ENCODE results near the gene GLYR1.

Gene GLYR1

DNA sequence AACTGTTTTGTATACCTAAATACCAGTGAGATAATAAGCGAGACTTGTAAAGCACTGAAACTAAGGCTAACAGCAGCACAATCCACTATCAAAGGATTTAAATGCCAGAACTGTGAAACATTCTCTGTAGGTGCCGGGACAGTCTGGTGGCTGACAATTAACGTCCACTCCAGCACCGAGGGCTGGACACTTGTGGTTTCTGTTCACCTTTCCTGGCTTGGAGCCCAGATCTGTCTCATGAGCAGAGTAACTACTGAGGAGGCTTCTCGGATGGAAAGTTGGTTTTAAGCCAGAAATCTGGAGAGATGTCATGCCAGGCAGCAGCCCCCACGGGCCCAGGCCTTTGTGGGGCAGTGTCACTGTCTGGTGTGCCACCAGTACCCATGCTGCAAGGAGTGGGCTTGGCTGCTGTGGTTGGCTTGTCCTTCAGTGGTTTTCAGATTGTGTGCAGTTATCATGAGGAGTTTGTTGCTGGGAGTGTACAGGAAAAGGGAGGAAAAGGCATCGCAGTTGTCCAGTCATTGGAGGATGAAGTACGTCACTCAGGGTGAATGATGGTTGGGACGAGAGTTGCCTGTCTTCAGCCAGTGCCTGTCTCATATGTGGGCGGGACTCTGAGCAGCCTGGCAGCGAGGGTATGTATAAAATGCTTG is 35.7 kb upstream of the GLYR1 start:
- no peak overlapping the region for H4K91ac ChIP-seq (ENCODE audit: low read length)
- no peak overlapping the region for H2BK5ac ChIP-seq (ENCODE audit: low read depth, low read length, poor library complexity, severe bottlenecking)
- peak; percentile 43 for DNase-seq
- no peaks in the 10 kb centered on the region for H3K9me3 ChIP-seq (ENCODE audit: control insufficient read depth, low read length)
- no peak overlapping the region for H3K23ac ChIP-seq (ENCODE audit: low read length in 2 of 2)
- H3K4me3 ChIP-seq (ENCODE audit: insufficient read depth in 1 of 2, low read depth in 1 of 2, low read length in 2 of 2) = no peak overlapping the region
- H2AFZ ChIP-seq (ENCODE audit: low read depth, low read length) = no peak overlapping the region
- H2AK5ac ChIP-seq (ENCODE audit: low read length, severe bottlenecking) = no peak overlapping the region
- H3K4me2 ChIP-seq (ENCODE audit: low read length, poor library complexity, severe bottlenecking) = peak overlapping the region; percentile 21
- H3K4ac ChIP-seq (ENCODE audit: low read depth in 1 of 2, low read length in 2 of 2) = no peak overlapping the region
- peaks cover 84 to 99% of the 10 kb centered on the region in 2 experiments for H3K36me3 ChIP-seq (ENCODE audit: control insufficient read depth in 1 of 2, insufficient read depth in 2 of 2, low read depth in 1 of 2, low read length in 2 of 2)
- peaks cover 44% of the 10 kb centered on the region for H3K79me1 ChIP-seq (replicated peaks; ENCODE audit: low read length, poor library complexity, severe bottlenecking)
- no peak overlapping the region for H2BK12ac ChIP-seq (ENCODE audit: low read length in 2 of 2)
- H3K14ac ChIP-seq (ENCODE audit: low read length in 2 of 2) = no peak overlapping the region
- no peak overlapping the region for H2BK120ac ChIP-seq (ENCODE audit: low read depth, low read length)
- H3K4me1 ChIP-seq (ENCODE audit: control insufficient read depth, insufficient read depth, low read depth, low read length) = peaks cover 17% of the 10 kb centered on the region
- H3K9ac ChIP-seq (ENCODE audit: low read length) = no peak overlapping the region
- no peak overlapping the region for H3K18ac ChIP-seq (ENCODE audit: low read depth in 1 of 2, low read length in 2 of 2)
- H3K27me3 ChIP-seq (ENCODE audit: control insufficient read depth in 1 of 2, insufficient read depth in 1 of 2, low read length in 2 of 2) = no peaks in the 10 kb centered on the region
- no peak overlapping the region for H4K8ac ChIP-seq (ENCODE audit: low read length)
- H2BK15ac ChIP-seq (ENCODE audit: low read depth, poor library complexity, severe bottlenecking) = no peak overlapping the region
- H3K27ac ChIP-seq (ENCODE audit: low read length, poor library complexity, severe bottlenecking) = peak overlapping the region; percentile 55
- 86% methylated on average over 11 of the region's 11 CpGs for WGBS

DNA sequence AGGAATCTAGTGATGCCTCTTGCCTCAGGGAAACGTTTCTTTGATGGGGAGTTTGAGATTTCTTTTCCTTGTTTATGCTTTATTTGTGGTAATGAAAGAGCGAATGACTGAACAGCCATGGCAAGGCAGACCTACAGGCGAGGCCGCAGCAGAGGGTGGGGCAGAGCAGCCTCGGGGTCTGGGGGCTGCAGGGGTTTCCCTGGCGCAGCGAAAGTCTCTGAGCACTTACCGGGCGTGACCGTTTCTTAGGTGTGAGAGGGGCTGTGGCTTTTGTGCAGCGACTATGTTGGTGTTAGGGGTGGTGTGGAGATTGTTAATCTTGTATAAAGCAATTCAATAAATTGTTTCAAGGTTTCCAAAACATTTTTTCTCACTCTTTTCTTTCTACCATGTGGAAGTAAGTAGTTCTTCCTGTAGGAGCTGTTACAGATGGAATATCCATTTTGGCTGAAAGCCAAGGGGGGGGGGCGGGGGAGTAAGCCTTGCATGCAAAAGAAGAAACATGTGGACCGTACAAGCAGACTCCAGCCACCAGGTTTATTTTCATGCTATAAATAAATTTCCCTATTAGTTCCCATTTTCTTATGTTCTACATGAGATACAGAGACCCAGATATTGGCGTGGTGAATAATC is 35.0 kb upstream of the GLYR1 start:
- no peaks in the 10 kb centered on the region for H3K9me3 ChIP-seq (ENCODE audit: control insufficient read depth, low read length)
- H2BK120ac ChIP-seq (ENCODE audit: low read depth, low read length) = no peak overlapping the region
- no peak overlapping the region for H2BK15ac ChIP-seq (ENCODE audit: low read depth, poor library complexity, severe bottlenecking)
- H3K18ac ChIP-seq (ENCODE audit: low read depth in 1 of 2, low read length in 2 of 2) = no peak overlapping the region
- no peak overlapping the region for H2BK12ac ChIP-seq (ENCODE audit: low read length in 2 of 2)
- H3K4me2 ChIP-seq (ENCODE audit: low read length, poor library complexity, severe bottlenecking) = no peak overlapping the region
- no peak overlapping the region for H4K8ac ChIP-seq (ENCODE audit: low read length)
- H3K79me1 ChIP-seq (replicated peaks; ENCODE audit: low read length, poor library complexity, severe bottlenecking) = peaks cover 46% of the 10 kb centered on the region
- no peak overlapping the region for H3K9ac ChIP-seq (ENCODE audit: low read length)
- peaks cover 82 to 99% of the 10 kb centered on the region in 2 experiments for H3K36me3 ChIP-seq (ENCODE audit: control insufficient read depth in 1 of 2, insufficient read depth in 2 of 2, low read depth in 1 of 2, low read length in 2 of 2)
- no peaks in the 10 kb centered on the region for H3K27me3 ChIP-seq (ENCODE audit: control insufficient read depth in 1 of 2, insufficient read depth in 1 of 2, low read length in 2 of 2)
- no peak overlapping the region for H3K14ac ChIP-seq (ENCODE audit: low read length in 2 of 2)
- no peak overlapping the region for H2AFZ ChIP-seq (ENCODE audit: low read depth, low read length)
- H3K4ac ChIP-seq (ENCODE audit: low read depth in 1 of 2, low read length in 2 of 2) = no peak overlapping the region
- peak overlapping the region; percentile 21 for H2AK5ac ChIP-seq (ENCODE audit: low read length, severe bottlenecking)
- peak overlapping the region; percentile 55 for H3K27ac ChIP-seq (ENCODE audit: low read length, poor library complexity, severe bottlenecking)
- 83% methylated on average over 8 of the region's 14 CpGs for WGBS
- no peak overlapping the region for H3K23ac ChIP-seq (ENCODE audit: low read length in 2 of 2)
- DNase-seq = peak; percentile 33
- no peak overlapping the region for H3K4me3 ChIP-seq (ENCODE audit: insufficient read depth in 1 of 2, low read depth in 1 of 2, low read length in 2 of 2)
- peaks cover 17% of the 10 kb centered on the region for H3K4me1 ChIP-seq (ENCODE audit: control insufficient read depth, insufficient read depth, low read depth, low read length)
- no peak overlapping the region for H2BK5ac ChIP-seq (ENCODE audit: low read depth, low read length, poor library complexity, severe bottlenecking)
- H4K91ac ChIP-seq (ENCODE audit: low read length) = no peak overlapping the region

DNA sequence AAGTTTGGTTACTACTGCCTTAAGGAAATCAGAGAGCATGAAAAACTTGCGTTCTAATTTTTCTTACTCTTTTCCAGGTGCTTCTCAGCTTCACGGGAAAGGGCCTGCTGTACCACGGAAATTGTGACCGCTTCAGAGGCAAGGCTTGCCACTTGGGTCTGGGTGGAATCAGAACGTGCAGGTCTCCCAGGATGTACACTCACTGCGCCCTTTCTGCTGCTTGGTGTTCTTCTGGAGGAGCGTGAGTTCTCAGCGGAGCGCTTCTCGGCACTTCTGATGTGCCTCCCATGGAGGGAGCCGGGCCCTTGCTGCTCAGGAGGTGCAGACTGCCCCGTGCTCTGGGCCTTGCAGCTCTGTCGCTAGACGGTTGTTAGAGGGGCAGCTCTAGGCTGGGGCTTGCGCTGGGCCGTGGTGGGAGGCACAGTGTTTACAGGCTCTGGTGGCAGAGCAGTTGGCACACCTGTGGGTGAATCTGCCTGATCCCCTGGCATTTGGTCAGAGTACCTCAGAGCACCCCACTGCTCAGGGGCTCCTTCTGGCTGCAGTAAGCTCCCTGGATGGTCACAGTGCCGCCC is 33.0 kb upstream of the GLYR1 start:
- H3K4me2 ChIP-seq (ENCODE audit: low read length, poor library complexity, severe bottlenecking) = no peak overlapping the region
- peaks cover 17% of the 10 kb centered on the region for H3K4me1 ChIP-seq (ENCODE audit: control insufficient read depth, insufficient read depth, low read depth, low read length)
- no peak overlapping the region for H2BK15ac ChIP-seq (ENCODE audit: low read depth, poor library complexity, severe bottlenecking)
- no peak overlapping the region for H3K18ac ChIP-seq (ENCODE audit: low read depth in 1 of 2, low read length in 2 of 2)
- H3K9ac ChIP-seq (ENCODE audit: low read length) = no peak overlapping the region
- peaks cover 49% of the 10 kb centered on the region for H3K79me1 ChIP-seq (replicated peaks; ENCODE audit: low read length, poor library complexity, severe bottlenecking)
- no peaks in the 10 kb centered on the region for H3K9me3 ChIP-seq (ENCODE audit: control insufficient read depth, low read length)
- no peak overlapping the region for H3K23ac ChIP-seq (ENCODE audit: low read length in 2 of 2)
- no peak overlapping the region for H3K27ac ChIP-seq (ENCODE audit: low read length, poor library complexity, severe bottlenecking)
- H3K36me3 ChIP-seq (ENCODE audit: control insufficient read depth in 1 of 2, insufficient read depth in 2 of 2, low read depth in 1 of 2, low read length in 2 of 2) = peaks cover 76 to 98% of the 10 kb centered on the region in 2 experiments
- H4K91ac ChIP-seq (ENCODE audit: low read length) = no peak overlapping the region
- no peak overlapping the region for H3K4ac ChIP-seq (ENCODE audit: low read depth in 1 of 2, low read length in 2 of 2)
- no peak overlapping the region for H4K8ac ChIP-seq (ENCODE audit: low read length)
- H2AK5ac ChIP-seq (ENCODE audit: low read length, severe bottlenecking) = no peak overlapping the region
- H2BK5ac ChIP-seq (ENCODE audit: low read depth, low read length, poor library complexity, severe bottlenecking) = no peak overlapping the region
- no peak for DNase-seq
- no peak overlapping the region for H3K14ac ChIP-seq (ENCODE audit: low read length in 2 of 2)
- H2BK12ac ChIP-seq (ENCODE audit: low read length in 2 of 2) = no peak overlapping the region
- H2BK120ac ChIP-seq (ENCODE audit: low read depth, low read length) = no peak overlapping the region
- 95% methylated on average over 17 of the region's 17 CpGs for WGBS
- H3K4me3 ChIP-seq (ENCODE audit: insufficient read depth in 1 of 2, low read depth in 1 of 2, low read length in 2 of 2) = no peak overlapping the region
- no peak overlapping the region for H2AFZ ChIP-seq (ENCODE audit: low read depth, low read length)
- H3K27me3 ChIP-seq (ENCODE audit: control insufficient read depth in 1 of 2, insufficient read depth in 1 of 2, low read length in 2 of 2) = no peaks in the 10 kb centered on the region

DNA sequence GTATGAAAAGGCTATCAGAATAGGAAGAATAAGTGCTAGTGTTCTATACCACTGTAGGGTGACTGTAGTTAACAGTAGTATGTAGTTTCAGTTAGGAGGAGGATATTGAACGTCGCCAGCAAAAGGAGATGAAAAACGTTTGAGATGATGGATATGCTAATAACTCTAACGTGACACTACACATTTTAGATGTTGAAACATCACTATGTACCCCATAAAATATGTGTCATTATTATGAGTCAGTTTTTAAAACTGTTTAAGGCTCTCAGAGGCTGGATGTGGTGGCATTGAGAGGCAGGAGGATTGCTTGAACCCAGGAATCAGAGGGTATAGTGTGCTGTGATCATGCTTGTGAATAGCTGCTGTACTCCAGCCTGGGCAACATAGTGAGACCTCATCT is 32.0 kb upstream of the GLYR1 start:
- H3K27me3 ChIP-seq (ENCODE audit: control insufficient read depth in 1 of 2, insufficient read depth in 1 of 2, low read length in 2 of 2) = no peaks in the 10 kb centered on the region
- H3K4ac ChIP-seq (ENCODE audit: low read depth in 1 of 2, low read length in 2 of 2) = no peak overlapping the region
- DNase-seq = no peak
- H3K4me1 ChIP-seq (ENCODE audit: control insufficient read depth, insufficient read depth, low read depth, low read length) = peaks cover 17% of the 10 kb centered on the region
- H2AK5ac ChIP-seq (ENCODE audit: low read length, severe bottlenecking) = no peak overlapping the region
- no peak overlapping the region for H4K91ac ChIP-seq (ENCODE audit: low read length)
- no peak overlapping the region for H2BK5ac ChIP-seq (ENCODE audit: low read depth, low read length, poor library complexity, severe bottlenecking)
- H3K4me2 ChIP-seq (ENCODE audit: low read length, poor library complexity, severe bottlenecking) = no peak overlapping the region
- WGBS = no CpG with 5 or more reads among the region's 4 CpGs
- no peak overlapping the region for H2AFZ ChIP-seq (ENCODE audit: low read depth, low read length)
- H4K8ac ChIP-seq (ENCODE audit: low read length) = no peak overlapping the region
- H3K27ac ChIP-seq (ENCODE audit: low read length, poor library complexity, severe bottlenecking) = no peak overlapping the region
- H3K79me1 ChIP-seq (replicated peaks; ENCODE audit: low read length, poor library complexity, severe bottlenecking) = peaks cover 48% of the 10 kb centered on the region
- no peak overlapping the region for H2BK15ac ChIP-seq (ENCODE audit: low read depth, poor library complexity, severe bottlenecking)
- H3K36me3 ChIP-seq (ENCODE audit: control insufficient read depth in 1 of 2, insufficient read depth in 2 of 2, low read depth in 1 of 2, low read length in 2 of 2) = peaks cover 76 to 98% of the 10 kb centered on the region in 2 experiments
- no peak overlapping the region for H3K14ac ChIP-seq (ENCODE audit: low read length in 2 of 2)
- no peak overlapping the region for H3K23ac ChIP-seq (ENCODE audit: low read length in 2 of 2)
- H3K18ac ChIP-seq (ENCODE audit: low read depth in 1 of 2, low read length in 2 of 2) = no peak overlapping the region
- no peak overlapping the region for H3K9ac ChIP-seq (ENCODE audit: low read length)
- no peaks in the 10 kb centered on the region for H3K9me3 ChIP-seq (ENCODE audit: control insufficient read depth, low read length)
- H2BK120ac ChIP-seq (ENCODE audit: low read depth, low read length) = no peak overlapping the region
- no peak overlapping the region for H2BK12ac ChIP-seq (ENCODE audit: low read length in 2 of 2)
- no peak overlapping the region for H3K4me3 ChIP-seq (ENCODE audit: insufficient read depth in 1 of 2, low read depth in 1 of 2, low read length in 2 of 2)
